Astrocyte (in vitro differentiated cells and primary cell): Measurements from ENCODE around the gene FTMT. TPM values are rescaled to one million over a fixed set of nuclear protein-coding genes. Genes with fewer than 3 reads are reported as not detected.

Experiments
- DNase-seq: peaks from one replicate; pipeline ENCODE4 v3.0.0-alpha.2; 2010; ENCODE audit warnings: low read depth
- FAIRE-seq: peaks from 2 replicates; lab custom pipeline; 2011; peaks lifted over from hg19 to GRCh38; lab: Jason Lieb, UNC
- H2AFZ ChIP-seq: 2 replicates; pipeline ENCODE4 v1.6.0; 2012; ENCODE audit warnings: low read depth, low read length, inconsistent platforms
- H3K27ac ChIP-seq: 2 replicates; pipeline ENCODE4 v1.5.1; 2011; ENCODE audit warnings: low read depth, low read length, inconsistent platforms
- H3K27me3 ChIP-seq: 2 replicates; pipeline ENCODE4 v1.6.0; 2011; ENCODE audit warnings: low read length, inconsistent platforms; ENCODE audit not compliant: insufficient read depth
- H3K36me3 ChIP-seq: 2 replicates; pipeline ENCODE4 v1.5.1; 2011; ENCODE audit warnings: low read length, inconsistent platforms; ENCODE audit not compliant: insufficient read depth
- H3K4me1 ChIP-seq: 2 replicates; pipeline ENCODE4 v1.5.1; 2011; ENCODE audit warnings: low read length, inconsistent platforms; ENCODE audit not compliant: insufficient read depth
- H3K4me2 ChIP-seq: 2 replicates; pipeline ENCODE4 v1.6.0; 2012; ENCODE audit warnings: low read length, inconsistent platforms
- H3K4me3 ChIP-seq: 2 replicates; pipeline ENCODE4 v1.5.1; 2011; ENCODE audit warnings: low read depth, mild to moderate bottlenecking, low read length, inconsistent platforms; ENCODE audit not compliant: insufficient read depth
- H3K79me2 ChIP-seq: 2 replicates; pipeline ENCODE4 v1.6.0; 2012; ENCODE audit warnings: mild to moderate bottlenecking, low read length, inconsistent platforms; ENCODE audit not compliant: insufficient read depth
- H3K9ac ChIP-seq: 2 replicates; pipeline ENCODE4 v1.6.0; 2012; ENCODE audit warnings: mild to moderate bottlenecking, low read length, inconsistent platforms
- H3K9me3 ChIP-seq: 2 replicates; pipeline ENCODE4 v1.5.1; 2012; ENCODE audit warnings: low read depth, mild to moderate bottlenecking, low read length, inconsistent platforms; ENCODE audit not compliant: insufficient read depth
- H4K20me1 ChIP-seq: 2 replicates; pipeline ENCODE4 v1.6.0; 2012; ENCODE audit warnings: low read length, inconsistent platforms; ENCODE audit not compliant: insufficient read depth
- H3K27ac Mint-ChIP-seq: one replicate; pipeline ENCODE4 v1.8.0; 2021; ENCODE audit warnings: mild to moderate bottlenecking, mixed read lengths; ENCODE audit not compliant: unreplicated experiment
- H3K27me3 Mint-ChIP-seq: one replicate; pipeline ENCODE4 v1.8.0; 2021; ENCODE audit warnings: low read depth, mixed read lengths; ENCODE audit not compliant: unreplicated experiment
- H3K36me3 Mint-ChIP-seq: one replicate; pipeline ENCODE4 v1.8.0; 2021; ENCODE audit warnings: low read depth, mixed read lengths; ENCODE audit not compliant: unreplicated experiment
- H3K4me1 Mint-ChIP-seq: one replicate; pipeline ENCODE4 v1.8.0; 2021; ENCODE audit warnings: low read depth, mixed read lengths; ENCODE audit not compliant: unreplicated experiment
- H3K4me3 Mint-ChIP-seq: one replicate; pipeline ENCODE4 v1.8.0; 2021; ENCODE audit warnings: mild to moderate bottlenecking, moderate library complexity, mixed read lengths; ENCODE audit not compliant: unreplicated experiment
- H3K9me3 Mint-ChIP-seq: one replicate; pipeline ENCODE4 v1.8.0; 2021; ENCODE audit warnings: mild to moderate bottlenecking, mixed read lengths; ENCODE audit not compliant: unreplicated experiment
- EZH2 ChIP-seq: IDR thresholded peaks from 2 replicates; pipeline ENCODE4 v1.6.1; 2012; ENCODE audit warnings: mild to moderate bottlenecking, low read length, inconsistent platforms; ENCODE audit not compliant: insufficient read depth
- total RNA-seq: library from RNA; stranded (reverse); gene quantifications from 2 replicates; pipeline ENCODE4 v1.2.1, GENCODE V29; 2021
- TF ChIP-seq, protein P1 (sequence below): IDR thresholded peaks from 2 replicates; pipeline ENCODE4 v1.5.1; 2011; ENCODE audit warnings: low read depth, mild to moderate bottlenecking, inconsistent platforms, low read length, moderate library complexity; ENCODE audit not compliant: insufficient read depth

Gene FTMT
- total RNA-seq, 1 donor from 2014 or later, result not detected

DNA sequence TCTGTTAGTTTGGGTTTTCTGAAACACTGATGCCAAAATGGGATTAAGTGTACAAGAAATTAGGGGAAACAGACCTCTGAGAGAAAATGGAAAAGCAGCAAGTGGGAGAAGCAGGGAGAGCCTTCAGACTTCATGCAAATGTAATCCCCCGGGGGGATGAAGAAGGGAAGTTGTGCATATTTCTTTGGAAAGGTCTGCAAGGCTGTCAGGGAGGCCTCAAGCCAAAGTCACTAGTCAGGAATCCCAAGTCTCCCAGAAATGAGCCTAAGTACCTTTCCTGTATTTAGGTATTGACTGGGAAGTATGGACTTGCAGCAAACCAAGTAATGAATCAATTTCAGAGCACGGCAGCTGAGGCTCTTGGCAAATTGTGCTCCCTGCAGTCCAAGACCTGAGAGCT is 2.2 kb downstream of the FTMT start:
- no peaks in the 10 kb centered on the region for H3K4me1 ChIP-seq
- no peak overlapping the region for H3K4me3 ChIP-seq
- no peak for DNase-seq
- no peak overlapping the region for H3K4me2 ChIP-seq
- Mint-ChIP-seq H3K27me3 (no peaks in the 10 kb centered on the region), H3K4me1 (peaks cover 2% of the 10 kb centered on the region), H3K36me3 (no peaks in the 10 kb centered on the region), H3K4me3 (no peak overlapping the region), H3K27ac (no peak overlapping the region), H3K9me3 (no peaks in the 10 kb centered on the region)
- H3K9me3 ChIP-seq, result no peaks in the 10 kb centered on the region
- no peaks in the 10 kb centered on the region for H3K79me2 ChIP-seq
- FAIRE-seq, result no peak
- H4K20me1 ChIP-seq, result no peaks in the 10 kb centered on the region
- no peaks in the 10 kb centered on the region for H3K36me3 ChIP-seq
- H2AFZ ChIP-seq, result no peak overlapping the region
- H3K27me3 ChIP-seq, result no peaks in the 10 kb centered on the region
- no peak overlapping the region for H3K27ac ChIP-seq
- H3K9ac ChIP-seq, result no peak overlapping the region
- TF ChIP-seq, protein P1, sequence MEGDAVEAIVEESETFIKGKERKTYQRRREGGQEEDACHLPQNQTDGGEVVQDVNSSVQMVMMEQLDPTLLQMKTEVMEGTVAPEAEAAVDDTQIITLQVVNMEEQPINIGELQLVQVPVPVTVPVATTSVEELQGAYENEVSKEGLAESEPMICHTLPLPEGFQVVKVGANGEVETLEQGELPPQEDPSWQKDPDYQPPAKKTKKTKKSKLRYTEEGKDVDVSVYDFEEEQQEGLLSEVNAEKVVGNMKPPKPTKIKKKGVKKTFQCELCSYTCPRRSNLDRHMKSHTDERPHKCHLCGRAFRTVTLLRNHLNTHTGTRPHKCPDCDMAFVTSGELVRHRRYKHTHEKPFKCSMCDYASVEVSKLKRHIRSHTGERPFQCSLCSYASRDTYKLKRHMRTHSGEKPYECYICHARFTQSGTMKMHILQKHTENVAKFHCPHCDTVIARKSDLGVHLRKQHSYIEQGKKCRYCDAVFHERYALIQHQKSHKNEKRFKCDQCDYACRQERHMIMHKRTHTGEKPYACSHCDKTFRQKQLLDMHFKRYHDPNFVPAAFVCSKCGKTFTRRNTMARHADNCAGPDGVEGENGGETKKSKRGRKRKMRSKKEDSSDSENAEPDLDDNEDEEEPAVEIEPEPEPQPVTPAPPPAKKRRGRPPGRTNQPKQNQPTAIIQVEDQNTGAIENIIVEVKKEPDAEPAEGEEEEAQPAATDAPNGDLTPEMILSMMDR, result no peak
- no peak for TF ChIP-seq EZH2

DNA sequence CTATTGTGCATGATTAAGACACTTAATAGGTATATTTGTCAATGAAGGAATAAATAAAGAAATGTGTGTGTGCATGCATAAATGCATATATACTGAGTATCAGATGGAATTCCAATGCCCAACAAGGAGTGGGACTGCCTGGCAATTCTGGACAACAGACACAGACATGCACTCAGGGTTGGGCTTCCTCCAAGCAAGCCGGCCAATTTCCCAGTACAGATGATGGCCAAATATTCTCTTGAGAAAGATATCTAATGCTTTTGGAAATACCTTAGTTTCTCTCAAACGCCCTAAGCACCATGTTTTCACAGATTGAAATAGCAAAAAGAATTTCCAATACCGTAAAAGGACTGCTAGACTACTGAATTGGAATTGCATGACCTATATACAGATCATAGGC is 11.1 kb downstream of the FTMT start:
- no peak overlapping the region for H3K4me3 ChIP-seq
- no peak overlapping the region for H3K9ac ChIP-seq
- no peaks in the 10 kb centered on the region for H3K9me3 ChIP-seq
- H3K36me3 ChIP-seq, result no peaks in the 10 kb centered on the region
- no peak overlapping the region for H3K27ac Mint-ChIP-seq
- no peaks in the 10 kb centered on the region for H3K9me3 Mint-ChIP-seq
- no peaks in the 10 kb centered on the region for H4K20me1 ChIP-seq
- no peak overlapping the region for H3K4me3 Mint-ChIP-seq
- H3K36me3 Mint-ChIP-seq, result no peaks in the 10 kb centered on the region
- H3K27me3 Mint-ChIP-seq, result no peaks in the 10 kb centered on the region
- TF ChIP-seq EZH2, result no peak
- TF ChIP-seq, protein P1, result no peak
- FAIRE-seq (no peak), DNase-seq (no peak)
- H2AFZ ChIP-seq, result no peak overlapping the region
- H3K27ac ChIP-seq, result no peak overlapping the region
- no peak overlapping the region for H3K4me2 ChIP-seq
- no peaks in the 10 kb centered on the region for H3K79me2 ChIP-seq
- no peaks in the 10 kb centered on the region for H3K4me1 Mint-ChIP-seq
- H3K4me1 ChIP-seq, result no peaks in the 10 kb centered on the region
- H3K27me3 ChIP-seq, result no peaks in the 10 kb centered on the region

- Mint-ChIP-seq H3K4me3 (no peak overlapping the region), H3K27me3 (no peaks in the 10 kb centered on the region), H3K4me1 (no peaks in the 10 kb centered on the region), H3K36me3 (no peaks in the 10 kb centered on the region), H3K9me3 (no peaks in the 10 kb centered on the region), H3K27ac (no peak overlapping the region)
- no peaks in the 10 kb centered on the region for H4K20me1 ChIP-seq
- no peak overlapping the region for H3K9ac ChIP-seq
- no peaks in the 10 kb centered on the region for H3K27me3 ChIP-seq
- H3K27ac ChIP-seq, result no peak overlapping the region
- no peak overlapping the region for H2AFZ ChIP-seq
- H3K4me2 ChIP-seq, result no peak overlapping the region
- H3K4me1 ChIP-seq, result no peaks in the 10 kb centered on the region
- no peaks in the 10 kb centered on the region for H3K79me2 ChIP-seq
- FAIRE-seq, result no peak
- H3K4me3 ChIP-seq, result no peak overlapping the region
- H3K9me3 ChIP-seq, result no peaks in the 10 kb centered on the region
- no peak for DNase-seq
- TF ChIP-seq, protein P1, result no peak
- no peak for TF ChIP-seq EZH2
- H3K36me3 ChIP-seq, result no peaks in the 10 kb centered on the region
Measured at GRCh38 chr5:121863753-121864285, 12.1 kb downstream of the FTMT start.
